Occipital lobe (tissue), 2 donors: ENCODE results near the gene NPAS3. TPM values are rescaled to one million over a fixed set of nuclear protein-coding genes. Genes with fewer than 3 reads are reported as not detected.

Experiments used
- DNase-seq: peaks from one replicate; lab custom pipeline; 2025; lab: John Stamatoyannopoulos, UW
- total RNA-seq: library from RNA; depleted of rRNA; stranded (reverse); fragments of >200 nt; gene quantifications from one replicate; pipeline ENCODE4 v1.2.3, GENCODE V29; 2014

Gene NPAS3
- total RNA-seq, 1 donor from 2014 or later: 44.6 TPM

DNA sequence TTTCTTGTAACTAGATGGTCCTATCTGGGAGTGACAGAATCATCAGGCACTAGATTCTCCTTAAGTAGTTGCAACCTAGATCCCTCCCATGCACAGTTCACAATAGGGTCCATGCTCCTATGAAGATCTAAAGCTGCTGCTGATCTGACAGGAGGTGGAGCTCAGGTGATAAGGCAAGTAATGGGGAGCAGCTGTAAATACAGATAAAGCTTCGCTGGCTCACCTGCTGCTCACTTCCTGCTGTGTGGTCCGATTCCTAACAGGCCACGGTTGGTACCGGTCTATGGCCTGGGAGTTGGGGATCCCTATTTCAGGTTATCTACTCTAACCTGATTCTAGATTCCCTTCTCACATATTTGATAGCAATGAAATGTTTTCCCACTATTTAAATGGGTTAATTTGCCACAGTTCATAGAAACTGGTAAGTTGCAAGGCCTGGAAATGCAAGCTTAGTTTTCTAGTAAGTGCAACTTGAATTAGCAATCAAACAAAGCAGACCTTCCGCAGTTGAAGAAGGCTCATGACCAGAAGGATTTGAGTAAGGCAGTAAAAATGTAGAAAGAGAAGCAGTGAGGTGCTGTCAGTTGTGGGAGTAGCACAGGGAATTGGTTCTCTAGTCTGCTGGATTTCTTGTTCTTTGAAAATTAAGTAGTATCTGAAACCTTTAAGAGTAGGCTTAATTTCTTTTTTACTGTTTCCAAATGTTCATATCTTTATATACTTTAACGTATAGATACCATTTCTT is 679.9 kb downstream of the NPAS3 start:
- DNase-seq: no peak

DNA sequence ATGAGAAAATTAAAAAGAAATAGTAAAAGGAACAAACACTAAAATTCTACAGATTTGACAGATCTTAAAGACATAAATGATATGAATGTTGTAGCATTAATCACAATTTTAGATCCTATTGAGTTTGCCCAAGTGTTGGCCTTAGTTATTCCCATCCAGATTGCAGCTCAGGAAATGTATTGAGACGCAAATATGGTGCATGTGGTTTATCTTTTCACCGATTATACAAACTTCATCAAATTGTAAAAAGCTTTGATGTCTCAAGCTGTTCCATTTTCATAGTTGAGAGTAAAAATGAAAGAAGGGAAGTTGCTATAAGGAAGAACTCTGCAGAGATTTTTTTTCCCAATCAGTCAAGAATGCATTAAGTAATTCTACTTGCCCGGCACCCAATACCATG is 683.8 kb downstream of the NPAS3 start:
- DNase-seq: no peak

DNA sequence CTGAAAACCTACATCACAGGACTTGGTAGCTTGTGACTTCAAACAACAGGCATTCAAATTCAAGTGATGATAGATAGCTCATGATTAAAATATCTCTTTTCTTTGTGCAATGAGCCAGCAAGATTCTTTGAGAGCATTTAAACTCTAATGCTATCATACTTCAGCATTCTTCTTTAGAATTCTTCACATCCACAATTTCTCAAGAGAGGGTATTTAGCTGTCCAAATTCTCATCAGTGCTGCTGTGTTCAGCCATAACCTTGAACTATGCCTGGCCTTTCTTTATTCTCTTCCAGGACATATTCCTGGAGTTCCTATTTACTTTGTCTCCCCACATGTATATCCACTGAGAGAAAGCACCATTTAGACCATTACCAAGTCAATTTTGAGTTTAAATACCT is 691.1 kb downstream of the NPAS3 start:
- no peak for DNase-seq

DNA sequence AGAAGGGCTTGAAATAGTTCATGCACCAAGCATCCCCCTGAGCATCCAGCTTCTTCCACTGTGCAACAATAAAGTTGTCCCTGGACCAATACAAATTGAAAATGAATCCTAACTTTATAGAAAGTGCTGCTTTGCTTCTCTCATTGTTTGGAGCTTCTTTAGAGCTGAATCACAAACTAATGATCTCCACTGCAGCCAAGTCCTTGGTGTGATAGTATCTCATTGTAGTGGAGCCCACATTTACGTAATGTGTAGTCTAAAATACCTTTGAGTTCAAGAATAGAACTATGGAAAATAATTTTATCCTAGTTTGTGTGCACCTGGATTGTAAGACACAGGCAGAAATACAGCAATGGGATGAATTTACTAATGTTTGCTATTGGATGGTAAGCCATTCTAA is 692.3 kb downstream of the NPAS3 start:
- DNase-seq: no peak

DNA sequence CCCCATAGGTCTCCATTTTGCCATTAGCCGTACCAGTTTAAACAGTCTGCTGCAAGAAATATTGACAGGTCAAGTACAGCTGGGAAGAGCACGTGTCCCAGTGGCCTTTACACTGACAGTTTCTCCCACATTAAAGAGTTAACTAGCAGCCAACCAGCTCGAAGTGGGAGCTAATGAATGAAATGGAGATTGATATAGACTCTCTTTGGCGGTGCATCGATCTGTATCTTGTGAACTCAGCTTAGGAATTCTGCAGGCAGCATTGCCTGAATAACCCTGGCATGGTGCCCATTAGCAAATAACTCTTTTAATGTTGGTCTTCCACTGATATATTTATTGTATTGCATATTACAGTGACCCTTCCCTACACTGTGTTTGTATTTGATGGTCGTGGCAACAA is 692.8 kb downstream of the NPAS3 start:
- no peak for DNase-seq

DNA sequence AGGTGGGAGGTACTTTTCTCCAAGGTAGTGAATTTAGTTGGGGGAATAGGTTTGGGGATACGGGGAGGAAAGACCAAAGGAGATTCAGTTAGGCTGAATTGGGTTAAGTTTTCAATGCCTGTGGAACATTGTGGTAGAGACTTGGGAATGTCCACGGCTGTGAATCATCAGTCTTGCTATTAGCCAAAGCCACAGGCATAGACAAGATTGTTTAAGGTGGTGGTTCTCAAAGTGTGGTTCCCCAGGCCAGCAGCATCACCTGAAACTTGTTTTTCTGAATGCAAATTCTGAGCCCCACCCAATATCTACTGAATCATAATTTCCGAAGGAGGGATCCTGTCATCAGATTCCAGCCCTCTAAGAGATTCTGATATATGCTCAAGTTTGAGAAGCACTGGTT is 696.0 kb downstream of the NPAS3 start:
- DNase-seq: no peak

DNA sequence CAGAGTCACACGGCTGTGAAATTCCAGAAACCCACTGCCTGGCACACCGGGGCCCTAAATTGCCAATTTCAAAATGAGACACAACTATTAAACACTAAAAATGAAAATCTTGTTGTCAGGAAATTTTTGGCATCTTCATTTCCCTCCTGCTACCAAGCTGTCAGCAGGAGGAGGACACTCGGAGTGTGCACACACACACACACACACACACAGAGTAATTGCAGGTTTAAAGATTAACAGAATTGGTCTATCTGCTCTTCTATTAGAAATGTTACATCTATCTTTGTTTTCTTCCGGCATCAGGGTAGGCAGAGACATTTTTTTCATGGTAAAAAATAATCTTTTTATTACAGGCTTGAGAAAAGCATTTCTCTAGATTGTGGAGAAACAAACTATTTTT is 698.0 kb downstream of the NPAS3 start:
- DNase-seq: no peak

DNA sequence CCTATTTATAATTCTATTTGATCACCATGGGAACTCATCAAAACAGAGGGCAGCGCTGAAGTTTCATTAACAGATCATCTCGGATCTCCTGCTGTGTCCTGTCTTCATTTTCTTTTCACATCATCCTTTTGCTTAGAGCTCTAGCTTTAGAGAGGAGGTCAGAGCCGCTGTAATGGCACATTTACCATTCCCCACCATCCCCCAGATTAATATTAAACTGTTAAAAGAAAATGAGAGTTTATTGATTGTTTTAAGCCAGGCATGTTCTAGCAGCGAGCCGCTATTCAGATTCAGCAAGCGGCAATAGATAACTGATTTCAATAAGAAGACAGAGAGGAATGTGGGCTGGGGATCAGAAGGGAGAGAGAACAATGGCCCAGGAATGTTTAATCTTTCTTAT is 703.4 kb downstream of the NPAS3 start:
- DNase-seq: no peak

DNA sequence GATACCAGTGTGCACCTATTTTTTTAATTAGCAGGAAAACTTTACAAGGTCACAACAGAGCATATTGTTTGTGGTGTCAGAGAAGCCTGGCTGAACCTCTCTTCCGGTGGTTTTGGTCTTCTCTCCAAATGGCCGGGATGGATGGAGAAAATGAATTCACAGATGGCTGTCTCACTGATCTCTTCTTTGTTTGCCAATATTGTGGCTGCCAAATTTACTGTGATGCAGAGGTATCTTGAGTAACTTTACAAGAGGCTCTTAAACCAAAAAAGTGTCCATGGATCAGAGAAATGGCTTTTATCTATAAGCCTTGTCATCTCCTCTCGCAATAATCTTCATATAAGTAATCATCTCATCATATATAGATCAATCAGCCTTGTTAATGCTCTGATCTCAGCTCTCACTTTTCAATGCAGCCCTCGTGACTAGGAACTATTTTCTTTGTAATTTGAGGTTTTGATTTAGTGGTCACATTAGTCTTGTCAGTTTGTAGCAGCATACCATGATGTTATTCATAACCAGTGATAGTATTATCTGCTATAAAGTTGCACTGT is 704.1 kb downstream of the NPAS3 start:
- no peak for DNase-seq

DNA sequence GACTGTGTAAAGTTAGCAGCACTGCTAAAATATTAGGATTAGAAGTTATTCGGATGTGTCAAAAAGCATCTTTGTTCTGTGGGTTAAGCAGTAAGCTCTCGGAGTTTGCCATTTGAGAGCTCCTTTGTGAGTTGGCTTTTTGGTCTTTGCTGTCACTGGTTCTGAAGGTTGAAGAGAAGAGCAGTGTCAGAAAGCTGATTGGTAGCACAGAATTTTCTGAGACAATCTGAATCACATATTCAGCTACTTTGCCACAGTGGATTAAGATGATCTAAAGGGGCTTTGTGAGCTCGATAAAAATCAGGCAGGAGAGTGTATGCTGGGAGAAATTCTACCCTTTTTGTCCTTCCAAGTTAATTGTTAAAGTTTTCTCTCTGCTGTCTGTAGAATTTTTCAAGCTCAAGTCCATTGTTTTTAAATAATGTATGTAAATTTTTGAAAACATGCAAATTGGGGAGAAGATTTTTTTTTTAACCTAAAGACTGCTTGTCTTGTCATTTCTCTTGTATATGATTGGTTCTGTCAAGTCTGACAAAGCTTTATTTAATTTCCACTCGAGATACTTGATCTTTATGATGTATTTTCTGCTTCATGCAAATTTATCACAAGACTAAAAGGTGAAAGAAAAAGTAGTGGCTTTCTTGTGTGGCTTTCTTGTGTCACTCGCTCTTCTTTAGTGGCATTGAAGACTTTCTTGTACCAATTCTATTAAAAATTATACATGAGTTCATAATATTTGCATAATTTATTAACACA is 704.9 kb downstream of the NPAS3 start:
- DNase-seq: no peak

DNA sequence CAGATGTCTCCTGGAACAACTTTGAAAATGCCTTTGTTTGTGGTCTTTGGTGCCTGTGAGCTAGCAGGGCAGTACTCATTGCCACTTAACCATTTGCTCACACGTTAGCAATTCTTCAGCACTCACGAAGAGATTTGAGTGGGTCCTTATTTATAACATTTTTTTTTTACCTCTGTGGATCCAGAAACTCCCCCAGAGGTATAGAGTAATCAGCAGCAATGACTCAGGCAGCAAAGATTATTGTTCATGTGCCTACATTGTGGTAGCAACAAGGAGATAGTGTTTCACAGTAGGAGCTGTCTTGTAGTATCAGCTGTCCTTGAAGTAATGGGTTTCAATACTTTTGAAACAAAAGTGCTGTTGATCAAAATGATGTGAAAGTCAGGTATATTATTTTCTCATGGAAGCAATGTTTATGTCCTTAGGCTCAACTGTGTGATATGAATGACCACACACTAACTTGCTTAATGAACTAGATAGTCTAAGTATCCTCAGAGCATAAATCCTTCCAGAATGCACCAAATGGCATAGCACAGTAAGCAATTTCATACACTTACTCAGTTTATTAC is 708.1 kb downstream of the NPAS3 start:
- no peak for DNase-seq

DNA sequence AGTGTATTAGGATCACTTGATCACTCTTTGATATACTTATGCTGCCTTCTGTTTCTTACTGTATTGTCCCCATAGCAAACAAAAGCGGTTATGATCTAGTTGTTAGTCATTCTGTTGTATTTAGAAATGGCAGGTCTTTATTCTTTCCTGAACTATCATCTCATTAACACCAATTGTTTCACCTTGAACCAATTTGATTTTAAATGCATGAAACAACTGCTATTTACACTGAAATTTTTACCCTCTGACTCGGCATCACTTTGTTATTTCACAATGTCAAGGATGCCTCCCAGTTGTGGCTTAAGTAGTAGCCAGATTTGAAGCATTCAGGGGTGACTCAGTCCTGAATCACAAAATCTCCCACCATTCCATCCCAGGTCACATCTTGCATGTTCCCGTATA is 708.7 kb downstream of the NPAS3 start:
- no peak for DNase-seq

DNA sequence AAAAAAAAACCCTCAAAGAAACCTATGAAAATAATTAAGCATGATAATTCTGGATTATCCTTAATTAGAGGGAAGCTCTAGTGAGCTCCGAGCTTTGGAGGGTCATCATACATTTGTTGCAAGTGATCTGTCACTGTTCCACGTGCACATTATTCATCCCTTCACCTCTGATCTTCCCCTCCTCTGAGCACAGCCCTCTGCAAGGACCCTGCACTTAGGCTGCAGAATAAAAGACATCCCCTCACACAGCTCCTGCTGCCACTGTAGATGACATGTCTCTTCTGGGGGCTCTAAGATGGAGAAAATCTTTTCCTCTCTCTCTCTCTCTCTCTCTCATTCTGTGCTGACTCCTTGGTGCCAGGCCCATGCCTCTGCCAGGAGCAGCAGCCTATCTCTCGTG is 711.8 kb downstream of the NPAS3 start:
- DNase-seq: no peak

DNA sequence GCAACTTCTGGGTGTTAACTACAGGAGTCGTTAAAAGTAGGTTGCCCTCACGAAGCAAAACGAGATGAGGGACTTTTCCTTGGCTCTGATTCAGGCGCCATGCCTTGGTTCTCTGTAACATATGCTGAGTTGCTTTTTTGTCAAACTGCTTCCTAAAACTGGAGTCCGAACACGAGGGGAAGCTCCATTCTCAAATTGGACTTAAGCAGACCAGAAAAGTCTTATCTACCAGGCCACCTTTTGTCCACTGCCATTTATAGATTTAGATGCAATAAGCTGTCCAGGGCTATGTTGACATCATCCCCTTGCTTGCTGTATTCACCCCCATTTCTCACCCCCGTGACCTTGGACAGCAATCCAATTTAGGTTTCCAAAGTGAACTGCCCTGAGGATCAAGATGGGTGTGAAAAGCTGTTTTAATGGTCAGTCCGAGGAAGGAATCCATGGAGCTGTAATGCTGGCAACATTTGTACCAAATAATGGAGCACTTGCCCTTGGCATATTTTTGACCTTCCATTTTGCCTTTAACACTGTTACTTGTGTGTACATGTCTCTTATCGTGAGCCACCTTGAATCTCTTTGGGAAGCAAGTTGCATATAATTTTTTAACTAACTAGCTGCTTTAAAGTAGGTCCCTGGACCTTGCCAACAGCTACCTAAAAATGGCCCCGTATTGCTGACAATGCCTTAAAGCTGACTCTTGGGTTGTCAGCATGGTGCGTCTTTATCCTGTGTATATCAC is 714.1 kb downstream of the NPAS3 start:
- DNase-seq: no peak

DNA sequence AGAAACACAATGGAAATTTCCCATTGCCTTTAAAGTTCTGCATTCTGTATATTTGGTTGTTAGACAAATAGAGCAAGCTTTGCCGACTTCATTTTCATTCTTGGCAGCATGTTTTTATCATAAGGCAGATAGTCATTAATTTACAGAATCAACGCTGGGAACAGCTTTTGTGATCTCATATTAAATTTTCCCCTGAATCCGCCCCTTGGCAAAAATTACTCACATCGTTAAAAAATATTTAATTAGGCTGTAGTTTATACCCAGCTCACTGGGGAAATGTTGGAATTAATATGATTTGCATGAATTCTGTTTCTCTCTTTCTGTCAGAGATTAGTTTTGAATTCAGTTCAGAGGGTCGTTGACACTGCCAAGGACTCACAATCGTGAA is 714.6 kb downstream of the NPAS3 start:
- no peak for DNase-seq

DNA sequence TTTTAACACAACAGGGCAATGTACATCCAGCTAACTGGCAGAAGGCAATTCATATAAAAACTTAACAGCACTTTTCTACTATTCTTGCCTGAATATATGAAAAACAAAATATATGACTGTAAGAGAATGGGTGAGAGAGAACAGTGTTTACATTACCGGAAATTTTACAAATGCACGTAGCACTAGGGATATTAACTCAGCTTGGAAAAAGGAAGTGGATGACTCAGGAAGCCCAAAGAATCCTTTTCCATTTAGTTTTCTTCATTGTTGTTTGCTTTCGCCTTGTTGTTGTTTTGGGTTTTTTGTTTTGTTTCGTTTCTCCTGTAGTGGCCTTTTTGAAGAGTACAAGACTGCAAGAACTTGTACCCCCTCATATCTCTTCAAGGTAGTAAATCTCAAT is 716.7 kb downstream of the NPAS3 start:
- no peak for DNase-seq

DNA sequence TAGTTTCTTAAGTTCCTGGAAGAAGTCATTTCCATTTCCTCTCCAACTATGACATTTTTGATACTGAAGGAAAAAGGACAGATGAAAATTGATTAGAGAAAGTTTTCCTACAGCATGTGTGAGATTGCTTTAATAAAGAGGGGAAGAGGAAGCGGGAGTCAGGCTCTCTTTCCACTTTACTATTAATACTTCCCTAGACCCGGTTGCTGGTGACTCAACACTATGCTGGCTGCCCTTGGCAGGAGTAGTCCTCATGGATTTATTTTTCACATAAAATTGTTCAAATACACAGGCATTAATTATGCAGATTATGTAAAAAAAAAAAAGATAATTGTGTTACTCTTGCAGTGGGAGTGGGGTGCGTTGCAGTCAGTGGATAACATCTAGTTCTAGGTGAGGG is 718.8 kb downstream of the NPAS3 start:
- no peak for DNase-seq

DNA sequence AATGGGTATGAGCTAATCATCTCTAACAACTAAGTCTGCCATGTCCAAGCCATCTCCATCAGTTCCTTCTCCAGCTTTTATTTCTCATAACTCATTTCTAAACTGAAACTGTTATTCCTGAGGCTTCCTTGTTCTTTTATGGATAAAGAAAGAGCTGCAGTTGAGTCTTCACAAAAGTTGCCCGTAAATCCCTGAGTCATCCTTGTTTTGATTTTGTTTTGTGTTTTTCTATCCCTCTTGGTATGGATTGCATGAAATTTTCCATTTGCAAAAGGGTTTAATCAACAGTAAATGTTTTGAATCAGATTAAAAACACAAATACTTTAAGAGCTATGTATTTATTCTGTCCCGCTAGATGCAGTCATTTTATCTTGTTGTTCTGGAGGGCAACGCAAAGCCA is 721.6 kb downstream of the NPAS3 start:
- DNase-seq: no peak

DNA sequence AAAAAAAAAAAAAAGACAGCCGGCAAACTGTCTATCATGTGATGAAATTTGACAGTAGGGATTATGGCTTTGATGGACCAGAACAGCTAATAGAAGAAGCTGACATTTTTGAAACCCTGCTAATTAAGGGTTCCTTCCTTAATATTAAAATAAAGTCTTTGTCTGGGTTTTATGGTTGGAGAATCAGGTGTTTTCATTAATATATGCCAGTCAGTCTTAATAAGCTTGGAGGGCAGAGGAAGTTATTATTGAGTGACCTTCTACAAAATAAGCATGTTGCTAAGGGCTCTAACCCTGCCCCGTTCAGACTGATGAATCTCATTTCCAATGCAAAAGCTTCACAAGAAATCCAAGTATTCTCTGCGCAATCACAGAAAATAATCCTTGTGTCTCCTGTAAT is 722.4 kb downstream of the NPAS3 start:
- no peak for DNase-seq

DNA sequence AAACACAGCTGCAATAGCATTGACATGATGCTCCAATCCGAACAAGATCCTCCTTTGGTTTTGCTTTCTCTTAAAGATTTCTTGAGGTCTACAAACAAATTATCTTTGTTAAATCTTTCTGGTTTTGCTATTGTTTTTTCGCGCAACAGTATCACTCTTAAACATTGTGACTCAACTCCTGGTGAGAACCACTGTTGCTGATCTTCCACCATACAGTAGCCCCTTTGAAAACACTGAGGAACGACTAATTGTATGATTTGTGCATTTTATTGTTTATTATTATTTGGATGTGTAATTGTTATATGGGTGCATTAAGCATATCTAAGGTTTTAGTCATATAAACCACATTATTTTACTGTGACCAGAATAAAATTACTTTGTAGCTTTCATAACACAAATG is 729.4 kb downstream of the NPAS3 start:
- DNase-seq: no peak

DNA sequence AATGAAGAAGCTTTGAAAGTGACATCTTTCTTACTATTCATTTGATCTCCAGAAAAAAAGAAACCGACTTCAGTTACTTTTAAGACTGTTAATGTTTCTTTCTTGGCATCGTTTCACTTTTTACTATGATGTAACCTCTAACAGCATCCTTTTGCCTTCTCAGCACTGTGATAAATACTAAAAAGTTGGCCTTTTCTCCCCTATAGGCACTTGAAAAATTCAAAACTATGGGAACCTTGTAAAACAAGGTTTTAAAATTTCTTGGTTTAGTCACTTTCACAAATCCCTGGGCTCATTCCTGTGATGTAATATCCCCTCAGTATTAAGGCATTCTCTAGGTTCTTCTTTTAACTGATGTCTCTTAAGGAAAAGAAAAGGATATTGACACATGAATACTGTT is 730.4 kb downstream of the NPAS3 start:
- no peak for DNase-seq

DNA sequence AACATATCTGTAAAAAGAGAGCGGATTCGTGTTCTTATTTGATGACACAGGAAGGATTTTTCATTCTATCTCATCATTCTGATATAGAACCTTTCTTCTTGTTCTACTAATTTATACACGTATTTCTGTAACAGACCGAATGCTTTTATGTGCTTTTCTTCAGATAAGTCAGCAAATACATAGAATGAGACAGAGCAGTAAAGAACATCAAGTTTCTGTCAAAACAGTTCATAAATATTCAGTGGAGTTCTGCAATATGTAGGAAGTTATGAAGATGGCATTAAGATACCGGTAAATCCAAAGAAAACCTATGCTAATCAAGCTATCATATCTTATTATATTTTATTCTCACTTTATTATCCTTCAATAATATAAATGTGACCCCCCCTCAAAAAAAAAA is 731.6 kb downstream of the NPAS3 start:
- DNase-seq: no peak
